CD4-positive, alpha-beta T cell (primary cell): ENCODE results near the gene C7orf25. TPM values are rescaled to one million over a fixed set of nuclear protein-coding genes. Genes with fewer than 3 reads are reported as not detected.

Source experiments
- ATAC-seq: fragments of 200-7000 bp; cut with Tn5 transposase; one replicate; pipeline ENCODE4 v1.10.0; 2022; ENCODE audit warnings: mild to moderate bottlenecking; ENCODE audit not compliant: poor library complexity
- CTCF ChIA-PET: fragments of 350-600 bp; sonication (Branson Sonifier 250); formaldehyde crosslinking; loops from one replicate; lab custom pipeline; 2021; ENCODE audit warnings: antibody characterized with exemption, inconsistent platforms; lab: Charles Lee
- POLR2A ChIA-PET: fragments of 350-600 bp; sonication (Branson Sonifier 250); formaldehyde crosslinking; loops from one replicate; lab custom pipeline; 2021; ENCODE audit warnings: antibody characterized with exemption, inconsistent platforms; lab: Charles Lee
- DNase-seq, 14 experiments: peaks; one replicate each; pipeline ENCODE4 v3.0.0-alpha.2; 2013 to 2020; ENCODE audit warnings: mixed read lengths in 2 of 14
- H3K27ac ChIP-seq, 2 donors: one replicate each; pipeline versions ENCODE4 v1.5.1 to v1.7.0; 2013; ENCODE audit warnings: low read length in 2 of 2, low read depth in 1 of 2, mild to moderate bottlenecking in 1 of 2
- H3K27me3 ChIP-seq, 2 experiments: 1 replicate in 1 of 2; 2 replicates in 1 of 2; pipeline versions ENCODE4 v1.6.1 to v1.7.0; 2013; ENCODE audit warnings: low read length in 2 of 2, control low read depth in 1 of 2, mild to moderate bottlenecking in 1 of 2, moderate library complexity in 1 of 2; ENCODE audit not compliant: insufficient read depth in 2 of 2, control insufficient read depth in 1 of 2
- H3K36me3 ChIP-seq: one replicate; pipeline ENCODE4 v1.6.1; 2013; ENCODE audit warnings: low read length, control low read depth; ENCODE audit not compliant: insufficient read depth
- H3K4me1 ChIP-seq: one replicate; pipeline ENCODE4 v1.6.1; 2013; ENCODE audit warnings: low read length, control low read depth; ENCODE audit not compliant: insufficient read depth
- H3K4me3 ChIP-seq: one replicate; pipeline ENCODE4 v1.5.1; 2013; ENCODE audit warnings: mild to moderate bottlenecking, low read length, moderate library complexity
- H3K9me3 ChIP-seq, 2 experiments: 1 replicate in 1 of 2; 2 replicates in 1 of 2; pipeline versions ENCODE4 v1.6.1 to v1.7.0; 2013; ENCODE audit warnings: low read length in 2 of 2, mild to moderate bottlenecking in 2 of 2, control low read depth in 1 of 2, moderate library complexity in 1 of 2; ENCODE audit not compliant: control insufficient read depth in 1 of 2, insufficient read depth in 1 of 2
- H3K27ac Mint-ChIP-seq: one replicate; pipeline ENCODE4 v1.8.0; 2020; ENCODE audit warnings: mixed read lengths
- H3K27me3 Mint-ChIP-seq: one replicate; pipeline ENCODE4 v1.8.0; 2021; ENCODE audit warnings: mixed read lengths
- H3K36me3 Mint-ChIP-seq: one replicate; pipeline ENCODE4 v1.8.0; 2021; ENCODE audit warnings: low read depth, mixed read lengths
- H3K4me1 Mint-ChIP-seq: one replicate; pipeline ENCODE4 v1.8.0; 2021; ENCODE audit warnings: low read depth, mixed read lengths
- H3K4me3 Mint-ChIP-seq: one replicate; pipeline ENCODE4 v1.8.0; 2020; ENCODE audit warnings: mild to moderate bottlenecking, mixed read lengths
- H3K9me3 Mint-ChIP-seq: one replicate; pipeline ENCODE4 v1.8.0; 2020; ENCODE audit warnings: mixed read lengths
- CTCF ChIP-seq: fragments of 200-600 bp; IDR thresholded peaks from one replicate; pipeline ENCODE4 v1.8.0; 2022; ENCODE audit warnings: antibody characterized with exemption, mild to moderate bottlenecking
- intact Hi-C, 2 experiments: fragments of 100-400 bp; cut with DNase I in 1 of 2; cut with micrococcal nuclease in 1 of 2; formaldehyde crosslinking; loops; one replicate each; pipeline versions ENCODE4 v1.15.1 to v1.9.0; 2023 to 2025; cut with DNase I, micrococcal nuclease
- polyA plus RNA-seq, 2 donors: library from polyadenylated mRNA; unstranded; fragments of 120-200 nt; gene quantifications; one replicate each; pipeline ENCODE4 v1.2.1, GENCODE V29; 2013
- total RNA-seq, 174 experiments: library from RNA in 2 of 174; stranded (reverse) in 2 of 174; gene quantifications; one replicate each; pipeline ENCODE4 v1.2.3 and lab custom pipeline; 2021 to 2026

The C7orf25 gene
- total RNA-seq (1 to 10 TPM; 2.1 to 3.7 TPM), total RNA-seq (lab: John Stamatoyannopoulos, UW) (0 to 1.1 (median 0.34) reads per million in 172 experiments)
- 3.0 TPM for polyA plus RNA-seq (2013, experiment 1 of 2)
- polyA plus RNA-seq (2013, experiment 2 of 2) = 2.4 TPM

GRCh38 chr7:42911454-42912447 lies at the start of gene C7orf25:
C7orf25 (minus strand) TSS chr7:42912070; CDS start chr7:42910900, 1,170 bp downstream.
- Histone ChIP-seq H3K4me3 (peak within 1 kb of the TSS; percentile 69), H3K27me3 (no peaks in the 10 kb centered on the region), H3K4me1 (peaks cover 21% of the 10 kb centered on the region), H3K36me3 (peaks cover 10% of the 10 kb centered on the region), H3K9me3 (no peaks in the 10 kb centered on the region), H3K27ac (peak within 1 kb of the TSS in 1 of 2 donors; percentile 61)
- CTCF ChIA-PET = interaction anchor here (1.1 kb wide), 1 partner anchor 17 kb away, joined by 3 read pairs; no protein-coding TSS in a partner anchor
- POLR2A ChIA-PET = interaction anchor here (1.0 to 9.4 kb wide), 7 partner anchors 18 to 923 kb away, joined by 3 to 79 read pairs (median 5); partner anchors contain the start of genes MRPL32 and PSMA2
- intact Hi-C loops = loop anchor here (1.0 to 5.0 kb wide), 5 partner anchors 21 to 1581 kb away; partner anchors contain the start of genes MRPL32 (in 1 of the 2), NUDCD3 (in 1 of the 2), PSMA2 (in 1 of the 2) and UBE2D4 (in 1 of the 2)
- Mint-ChIP-seq H3K27ac (peak within 1 kb of the TSS; percentile 86), H3K4me3 (peak within 1 kb of the TSS; percentile 93), H3K27me3 (no peaks in the 10 kb centered on the region), H3K9me3 (no peaks in the 10 kb centered on the region), H3K36me3 (peaks cover 48% of the 10 kb centered on the region), H3K4me1 (peaks cover 47% of the 10 kb centered on the region)
- no peak for TF ChIP-seq CTCF
- DNase-seq (peak; percentile 89 to 98 (median 95)), ATAC-seq (peak; percentile 95)

- H3K4me3 ChIP-seq = no peak overlapping the region
- H3K27ac ChIP-seq = no peak overlapping the region
- Mint-ChIP-seq H3K27ac (no peak overlapping the region), H3K9me3 (peaks cover 2% of the 10 kb centered on the region), H3K4me1 (no peaks in the 10 kb centered on the region), H3K36me3 (no peaks in the 10 kb centered on the region), H3K27me3 (peaks cover 15% of the 10 kb centered on the region), H3K4me3 (no peak overlapping the region)
- ATAC-seq = no peak
- H3K36me3 ChIP-seq = no peaks in the 10 kb centered on the region
- no peaks in the 10 kb centered on the region for H3K4me1 ChIP-seq
- no peak for DNase-seq
- intact Hi-C loops = no loop called here
- CTCF ChIA-PET = no interaction called here
- peaks cover 0 to 3% of the 10 kb centered on the region in 2 experiments for H3K9me3 ChIP-seq
- POLR2A ChIA-PET = no interaction called here
- TF ChIP-seq CTCF = no peak
- H3K27me3 ChIP-seq = peaks cover 9 to 16% of the 10 kb centered on the region in 2 experiments
Observed at GRCh38 chr7:42961170-42961569, 49.3 kb upstream of the C7orf25 start.

GRCh38 chr7:42960762-42961161 lies 48.9 kb upstream of the C7orf25 start:
- no peak overlapping the region for H3K27ac ChIP-seq
- H3K4me1 ChIP-seq = no peaks in the 10 kb centered on the region
- H3K27me3 ChIP-seq = peaks cover 9 to 16% of the 10 kb centered on the region in 2 experiments
- H3K4me3 Mint-ChIP-seq = no peak overlapping the region
- ATAC-seq = no peak
- no peaks in the 10 kb centered on the region for H3K36me3 ChIP-seq
- peaks cover 0 to 7% of the 10 kb centered on the region in 2 experiments for H3K9me3 ChIP-seq
- H3K4me1 Mint-ChIP-seq = no peaks in the 10 kb centered on the region
- H3K36me3 Mint-ChIP-seq = no peaks in the 10 kb centered on the region
- ChIA-PET POLR2A (no interaction called here), CTCF (no interaction called here)
- no peak overlapping the region for H3K4me3 ChIP-seq
- TF ChIP-seq CTCF = no peak
- DNase-seq = no peak
- peaks cover 2% of the 10 kb centered on the region for H3K9me3 Mint-ChIP-seq
- peaks cover 15% of the 10 kb centered on the region for H3K27me3 Mint-ChIP-seq
- intact Hi-C loops = no loop called here
- no peak overlapping the region for H3K27ac Mint-ChIP-seq
